ENCODE results near the gene HAND1. TPM values are rescaled to one million over a fixed set of nuclear protein-coding genes. Genes with fewer than 3 reads are reported as not detected.

HAND1 gene
- total and polyA plus RNA-seq, 4 donors = not detected

GRCh38 chr5:154498994-154499393 lies 21.0 kb upstream of the HAND1 start:
- ATAC-seq (ENCODE audit: low FRiP score) = no peak
- WGBS, 2 donors = 94 to 98% methylated on average over 2 of the region's 2 CpGs
- H3K4me3 ChIP-seq (ENCODE audit: low read length in 2 of 2) = no peak overlapping the region
- intact Hi-C loops (cut with DNase I) = no loop called here
- H3K36me3 ChIP-seq (ENCODE audit: control insufficient read depth in 1 of 2, insufficient read depth in 2 of 2, low read length in 1 of 2) = no peaks in the 10 kb centered on the region
- H3K27ac ChIP-seq (ENCODE audit: low read depth in 1 of 2, low read length in 2 of 2) = no peak overlapping the region
- no peak for DNase-seq
- H3K4me1 ChIP-seq (ENCODE audit: control insufficient read depth in 1 of 2, insufficient read depth in 2 of 2, low read length in 2 of 2) = no peaks in the 10 kb centered on the region
- no peaks in the 10 kb centered on the region for H3K27me3 ChIP-seq (ENCODE audit: control insufficient read depth in 1 of 2, insufficient read depth in 2 of 2, low read length in 1 of 2)
- no peaks in the 10 kb centered on the region for H3K9me3 ChIP-seq (ENCODE audit: control insufficient read depth, low read length)

DNA sequence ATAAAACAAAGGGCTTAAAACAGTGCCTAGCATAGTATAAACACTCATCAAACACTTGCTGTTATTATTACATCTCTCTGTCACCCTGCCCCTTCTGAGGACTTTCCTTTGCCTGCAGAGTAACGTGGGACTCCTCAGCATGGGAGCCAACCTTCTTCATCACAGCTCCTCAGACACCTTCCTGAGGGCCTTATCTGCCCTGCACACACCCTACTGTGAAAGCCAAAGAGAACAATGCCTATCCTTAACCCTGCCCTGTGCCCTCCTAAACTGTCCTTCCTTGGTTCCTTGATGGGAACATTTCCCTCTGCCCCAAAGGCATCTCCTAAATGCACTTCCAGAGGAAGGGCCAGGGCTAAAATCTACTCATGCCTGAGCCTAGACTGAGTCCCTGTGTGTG lies 20.6 kb upstream of the HAND1 start:
- WGBS, 2 donors = 88 to 95% methylated on average over 1 of the region's 1 CpG
- no peak for ATAC-seq (ENCODE audit: low FRiP score)
- H3K27ac ChIP-seq (ENCODE audit: low read depth in 1 of 2, low read length in 2 of 2) = no peak overlapping the region
- no peaks in the 10 kb centered on the region for H3K9me3 ChIP-seq (ENCODE audit: control insufficient read depth, low read length)
- intact Hi-C loops (cut with DNase I) = no loop called here
- no peak for DNase-seq
- no peaks in the 10 kb centered on the region for H3K4me1 ChIP-seq (ENCODE audit: control insufficient read depth in 1 of 2, insufficient read depth in 2 of 2, low read length in 2 of 2)
- H3K4me3 ChIP-seq (ENCODE audit: low read length in 2 of 2) = no peak overlapping the region
- no peaks in the 10 kb centered on the region for H3K27me3 ChIP-seq (ENCODE audit: control insufficient read depth in 1 of 2, insufficient read depth in 2 of 2, low read length in 1 of 2)
- H3K36me3 ChIP-seq (ENCODE audit: control insufficient read depth in 1 of 2, insufficient read depth in 2 of 2, low read length in 1 of 2) = no peaks in the 10 kb centered on the region

GRCh38 chr5:154494036-154494435 lies 16.0 kb upstream of the HAND1 start:
- Histone ChIP-seq H3K27me3 (ENCODE audit: control insufficient read depth in 1 of 2, insufficient read depth in 2 of 2, low read length in 1 of 2) (peaks cover 0 to 2% of the 10 kb centered on the region in 2 donors), H3K36me3 (ENCODE audit: control insufficient read depth in 1 of 2, insufficient read depth in 2 of 2, low read length in 1 of 2) (no peaks in the 10 kb centered on the region), H3K4me1 (ENCODE audit: control insufficient read depth in 1 of 2, insufficient read depth in 2 of 2, low read length in 2 of 2) (no peaks in the 10 kb centered on the region), H3K27ac (ENCODE audit: low read depth in 1 of 2, low read length in 2 of 2) (no peak overlapping the region), H3K4me3 (ENCODE audit: low read length in 2 of 2) (no peak overlapping the region), H3K9me3 (ENCODE audit: control insufficient read depth, low read length) (peaks cover 1% of the 10 kb centered on the region)
- DNase-seq (no peak), ATAC-seq (ENCODE audit: low FRiP score) (no peak)
- intact Hi-C loops (cut with DNase I) = no loop called here
- 85 to 88% methylated on average over 4 of the region's 4 CpGs for WGBS, 2 donors

DNA sequence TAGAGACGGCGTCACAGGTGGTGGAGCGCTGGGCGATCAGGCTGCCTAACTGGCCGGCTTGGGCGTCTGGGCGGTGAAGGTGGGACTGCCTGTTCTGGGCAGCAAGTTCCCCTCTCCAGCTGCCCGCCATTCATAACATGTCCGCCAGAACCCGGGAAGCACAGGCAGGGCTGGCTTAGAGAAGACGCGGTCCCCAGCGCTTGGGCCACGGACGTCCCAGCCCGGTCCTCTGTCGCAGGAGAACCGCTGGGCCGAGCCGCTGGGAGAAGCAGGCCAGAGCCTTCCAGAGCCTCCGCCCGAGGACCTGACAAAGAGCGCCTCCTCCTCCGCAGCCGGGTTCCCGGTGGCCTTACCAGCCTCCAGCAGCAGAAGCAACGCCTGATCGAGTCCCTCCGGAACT lies 15.2 kb upstream of the HAND1 start:
- H3K27me3 ChIP-seq (ENCODE audit: control insufficient read depth in 1 of 2, insufficient read depth in 2 of 2, low read length in 1 of 2) = peaks cover 0 to 2% of the 10 kb centered on the region in 2 donors

GRCh38 chr5:154491941-154492340 lies 13.9 kb upstream of the HAND1 start:
- DNase-seq (no peak), ATAC-seq (ENCODE audit: low FRiP score) (no peak)
- Histone ChIP-seq H3K36me3 (ENCODE audit: control insufficient read depth in 1 of 2, insufficient read depth in 2 of 2, low read length in 1 of 2) (no peaks in the 10 kb centered on the region), H3K4me1 (ENCODE audit: control insufficient read depth in 1 of 2, insufficient read depth in 2 of 2, low read length in 2 of 2) (no peaks in the 10 kb centered on the region), H3K27ac (ENCODE audit: low read depth in 1 of 2, low read length in 2 of 2) (no peak overlapping the region), H3K4me3 (ENCODE audit: low read length in 2 of 2) (no peak overlapping the region), H3K27me3 (ENCODE audit: control insufficient read depth in 1 of 2, insufficient read depth in 2 of 2, low read length in 1 of 2) (peaks cover 0 to 2% of the 10 kb centered on the region in 2 donors), H3K9me3 (ENCODE audit: control insufficient read depth, low read length) (peaks cover 1% of the 10 kb centered on the region)
- WGBS, 2 donors = 85 to 90% methylated on average over 2 of the region's 2 CpGs
- intact Hi-C loops (cut with DNase I) = no loop called here

More for the DNA sequence above, 15.2 kb upstream of the HAND1 start:
- H3K27ac ChIP-seq (ENCODE audit: low read depth in 1 of 2, low read length in 2 of 2) = no peak overlapping the region
- 31 to 57% methylated on average over 29 of the region's 29 CpGs for WGBS, 2 donors
- intact Hi-C loops (cut with DNase I) = no loop called here
- H3K4me3 ChIP-seq (ENCODE audit: low read length in 2 of 2) = no peak overlapping the region
- ATAC-seq (ENCODE audit: low FRiP score) (no peak), DNase-seq (no peak)
- no peaks in the 10 kb centered on the region for H3K4me1 ChIP-seq (ENCODE audit: control insufficient read depth in 1 of 2, insufficient read depth in 2 of 2, low read length in 2 of 2)
- no peaks in the 10 kb centered on the region for H3K36me3 ChIP-seq (ENCODE audit: control insufficient read depth in 1 of 2, insufficient read depth in 2 of 2, low read length in 1 of 2)
- H3K9me3 ChIP-seq (ENCODE audit: control insufficient read depth, low read length) = peaks cover 1% of the 10 kb centered on the region

- DNase-seq = no peak
- H3K4me3 ChIP-seq (ENCODE audit: low read length in 2 of 2) = no peak overlapping the region
- peaks cover 1% of the 10 kb centered on the region for H3K9me3 ChIP-seq (ENCODE audit: control insufficient read depth, low read length)
- WGBS, 2 donors = 29 to 43% methylated on average over 2 of the region's 2 CpGs
- H3K27ac ChIP-seq (ENCODE audit: low read depth in 1 of 2, low read length in 2 of 2) = no peak overlapping the region
- no peaks in the 10 kb centered on the region for H3K4me1 ChIP-seq (ENCODE audit: control insufficient read depth in 1 of 2, insufficient read depth in 2 of 2, low read length in 2 of 2)
- no peaks in the 10 kb centered on the region for H3K36me3 ChIP-seq (ENCODE audit: control insufficient read depth in 1 of 2, insufficient read depth in 2 of 2, low read length in 1 of 2)
- H3K27me3 ChIP-seq (ENCODE audit: control insufficient read depth in 1 of 2, insufficient read depth in 2 of 2, low read length in 1 of 2) = peaks cover 0 to 2% of the 10 kb centered on the region in 2 donors
- intact Hi-C loops (cut with DNase I) = no loop called here
- ATAC-seq (ENCODE audit: low FRiP score) = no peak
These were observed 9.5 kb upstream of the HAND1 start for GRCh38 chr5:154487541-154487940.

DNA sequence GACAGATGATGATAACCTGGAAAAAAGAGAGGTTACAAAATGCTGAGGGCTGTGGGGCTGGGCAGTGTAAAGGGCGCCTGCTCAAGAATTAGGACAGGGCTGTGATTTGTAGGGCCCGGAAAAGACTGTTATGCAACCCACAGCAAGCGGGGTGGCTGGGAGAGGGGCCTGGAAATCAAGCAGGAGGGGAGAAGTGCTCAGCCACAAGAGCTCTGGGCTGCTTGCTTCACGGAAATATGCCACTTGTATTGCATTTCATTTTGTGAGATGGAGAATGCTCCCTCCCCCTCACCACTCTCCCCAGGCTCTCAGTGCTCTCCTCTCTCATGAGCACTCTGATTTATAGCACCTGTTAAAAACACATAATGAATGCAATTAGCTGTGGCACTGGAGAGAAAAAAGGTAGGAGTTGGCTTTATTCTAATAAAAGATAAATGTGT lies 8.4 kb upstream of the HAND1 start:
- Histone ChIP-seq H3K4me3 (ENCODE audit: low read length in 2 of 2) (no peak overlapping the region), H3K9me3 (ENCODE audit: control insufficient read depth, low read length) (no peaks in the 10 kb centered on the region), H3K27me3 (ENCODE audit: control insufficient read depth in 1 of 2, insufficient read depth in 2 of 2, low read length in 1 of 2) (no peaks in the 10 kb centered on the region), H3K4me1 (ENCODE audit: control insufficient read depth in 1 of 2, insufficient read depth in 2 of 2, low read length in 2 of 2) (no peaks in the 10 kb centered on the region), H3K36me3 (ENCODE audit: control insufficient read depth in 1 of 2, insufficient read depth in 2 of 2, low read length in 1 of 2) (no peaks in the 10 kb centered on the region), H3K27ac (ENCODE audit: low read depth in 1 of 2, low read length in 2 of 2) (no peak overlapping the region)
- DNase-seq (no peak), ATAC-seq (ENCODE audit: low FRiP score) (no peak)
- WGBS, 2 donors = 26% methylated on average over 4 of the region's 4 CpGs
- intact Hi-C loops (cut with DNase I) = no loop called here

GRCh38 chr5:154485850-154486426 lies 7.9 kb upstream of the HAND1 start:
- DNase-seq (no peak), ATAC-seq (ENCODE audit: low FRiP score) (no peak)
- Histone ChIP-seq H3K9me3 (ENCODE audit: control insufficient read depth, low read length) (no peaks in the 10 kb centered on the region), H3K4me1 (ENCODE audit: control insufficient read depth in 1 of 2, insufficient read depth in 2 of 2, low read length in 2 of 2) (no peaks in the 10 kb centered on the region), H3K4me3 (ENCODE audit: low read length in 2 of 2) (no peak overlapping the region), H3K27ac (ENCODE audit: low read depth in 1 of 2, low read length in 2 of 2) (no peak overlapping the region), H3K27me3 (ENCODE audit: control insufficient read depth in 1 of 2, insufficient read depth in 2 of 2, low read length in 1 of 2) (no peaks in the 10 kb centered on the region), H3K36me3 (ENCODE audit: control insufficient read depth in 1 of 2, insufficient read depth in 2 of 2, low read length in 1 of 2) (no peaks in the 10 kb centered on the region)
- intact Hi-C loops (cut with DNase I) = no loop called here
- WGBS, 2 donors = 30 to 39% methylated on average over 6 of the region's 6 CpGs

GRCh38 chr5:154485096-154485491 lies 7.1 kb upstream of the HAND1 start:
- peaks cover 0 to 2% of the 10 kb centered on the region in 2 donors for H3K27me3 ChIP-seq (ENCODE audit: control insufficient read depth in 1 of 2, insufficient read depth in 2 of 2, low read length in 1 of 2)

More at GRCh38 chr5:154485096-154485491, 7.1 kb upstream of the HAND1 start:
- Histone ChIP-seq H3K4me3 (ENCODE audit: low read length in 2 of 2) (no peak overlapping the region), H3K27ac (ENCODE audit: low read depth in 1 of 2, low read length in 2 of 2) (no peak overlapping the region), H3K36me3 (ENCODE audit: control insufficient read depth in 1 of 2, insufficient read depth in 2 of 2, low read length in 1 of 2) (no peaks in the 10 kb centered on the region), H3K9me3 (ENCODE audit: control insufficient read depth, low read length) (no peaks in the 10 kb centered on the region), H3K4me1 (ENCODE audit: control insufficient read depth in 1 of 2, insufficient read depth in 2 of 2, low read length in 2 of 2) (no peaks in the 10 kb centered on the region)
- DNase-seq (no peak), ATAC-seq (ENCODE audit: low FRiP score) (no peak)
- intact Hi-C loops (cut with DNase I) = no loop called here
- WGBS, 2 donors = 10 to 14% methylated on average over 2 of the region's 2 CpGs
